Measurements from ENCODE around the gene CASZ1.
A peak's percentile ranks its signal among the peaks of the same experiment; 100 is the strongest.

Gene CASZ1

DNA sequence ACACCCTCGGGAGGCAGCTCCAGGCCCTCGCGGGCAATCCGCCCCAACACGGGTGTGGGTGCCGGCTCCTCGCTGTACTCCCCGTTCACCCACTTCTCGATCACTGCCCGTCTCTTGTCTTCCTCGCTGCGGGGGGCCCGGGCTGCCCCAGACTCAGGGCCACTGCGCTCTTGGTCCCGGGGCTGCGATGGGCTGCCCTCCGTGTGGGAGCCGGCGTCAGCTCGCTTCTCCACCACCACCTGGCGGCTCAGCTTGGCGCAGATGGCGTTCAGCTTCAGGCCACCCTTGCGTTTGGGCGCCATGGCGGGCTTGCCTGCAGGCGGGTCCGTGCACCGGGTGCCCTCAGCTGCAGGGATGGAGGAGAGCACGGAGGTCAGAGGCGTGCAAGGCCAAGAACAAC is 131.2 kb downstream of the CASZ1 start:
- no peak for DNase-seq

GRCh38 chr1:10664251-10664650 is 132.2 kb downstream of the CASZ1 start:
- DNase-seq = peak; percentile 79

GRCh38 chr1:10663678-10664035 is 132.8 kb downstream of the CASZ1 start:
- peak; percentile 83 for DNase-seq

GRCh38 chr1:10662824-10663677 is 133.4 kb downstream of the CASZ1 start:
- DNase-seq = peak; percentile 79

GRCh38 chr1:10662090-10662688 is 134.3 kb downstream of the CASZ1 start:
- no peak for DNase-seq

DNA sequence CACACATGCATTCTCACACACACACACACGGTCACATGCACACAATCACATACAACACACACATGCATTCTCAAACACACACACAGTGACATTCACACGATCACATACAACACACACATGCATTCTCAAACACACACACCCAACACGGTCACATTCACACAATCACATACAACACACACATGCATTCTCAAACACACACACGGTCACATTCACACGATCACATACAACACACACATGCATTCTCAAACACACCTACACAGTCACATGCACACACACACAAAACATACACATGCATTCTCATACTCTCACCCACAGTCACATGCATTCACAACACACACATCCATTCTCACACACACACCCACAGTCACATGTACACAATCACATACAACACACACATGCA is 135.0 kb downstream of the CASZ1 start:
- DNase-seq = no peak

DNA sequence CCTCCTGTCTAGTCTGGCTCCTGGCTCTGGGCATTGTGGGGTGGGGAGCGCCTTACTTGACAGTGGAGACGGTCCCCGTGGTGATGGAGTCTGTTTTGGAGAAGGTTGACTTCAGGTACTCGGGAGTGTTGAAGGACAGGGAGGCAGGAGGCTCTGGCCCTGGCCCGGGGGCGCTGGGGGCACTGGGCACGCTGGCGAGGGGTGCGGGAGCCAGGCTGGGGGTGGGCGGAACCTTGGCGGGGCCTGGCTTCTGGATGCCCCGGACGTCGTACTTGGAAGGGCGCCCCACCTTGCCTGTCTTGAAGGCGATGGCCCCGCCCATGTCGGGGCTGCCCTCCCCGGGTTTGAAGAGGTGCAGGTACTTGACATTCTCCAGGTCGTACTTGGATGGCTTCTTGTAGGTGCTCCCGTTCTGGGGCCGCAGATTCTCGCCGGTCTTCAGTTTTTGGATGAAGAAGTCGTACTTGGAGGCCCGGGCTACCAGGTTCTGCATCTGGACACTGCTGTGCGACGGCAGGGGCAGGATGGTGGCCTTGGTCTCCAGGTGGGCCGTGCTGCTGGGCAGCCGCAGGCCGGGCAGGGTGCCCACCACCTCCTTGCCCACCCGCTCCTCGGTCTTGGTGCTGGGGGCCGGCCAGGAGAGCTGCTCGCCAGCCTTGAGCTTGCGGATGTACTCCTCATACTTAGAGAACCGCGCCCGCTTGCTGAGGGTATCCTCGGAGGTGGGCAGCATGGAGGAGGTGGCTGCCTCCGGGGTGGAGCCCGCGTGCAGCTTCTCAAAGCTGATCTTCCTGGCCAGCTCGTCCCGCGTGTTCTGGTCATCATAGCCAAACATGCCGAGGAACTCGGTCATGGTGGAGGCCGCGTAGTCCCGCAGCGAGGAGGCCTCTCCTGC is 136.6 kb downstream of the CASZ1 start:
- no peak for DNase-seq

DNA sequence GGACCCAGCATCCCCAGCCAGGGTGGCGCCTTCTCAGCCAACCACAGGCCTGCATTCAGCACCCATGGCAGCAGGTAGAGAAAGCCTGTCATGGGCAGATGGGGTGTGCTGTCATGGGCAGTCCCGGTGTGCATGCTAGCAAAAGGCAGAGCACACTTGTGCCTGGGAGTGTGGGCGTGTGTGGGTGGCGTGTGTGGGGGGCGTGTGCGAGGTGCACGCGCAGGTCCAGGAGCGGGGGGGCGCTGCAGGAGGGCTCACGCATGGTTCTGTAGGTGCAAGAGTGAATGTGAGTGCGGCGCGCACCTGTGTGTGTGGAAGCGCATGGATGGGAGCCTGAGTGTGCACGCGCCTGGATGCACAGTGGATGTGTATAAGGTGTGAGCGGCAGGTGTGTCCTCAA is 137.2 kb downstream of the CASZ1 start:
- DNase-seq = no peak

DNA sequence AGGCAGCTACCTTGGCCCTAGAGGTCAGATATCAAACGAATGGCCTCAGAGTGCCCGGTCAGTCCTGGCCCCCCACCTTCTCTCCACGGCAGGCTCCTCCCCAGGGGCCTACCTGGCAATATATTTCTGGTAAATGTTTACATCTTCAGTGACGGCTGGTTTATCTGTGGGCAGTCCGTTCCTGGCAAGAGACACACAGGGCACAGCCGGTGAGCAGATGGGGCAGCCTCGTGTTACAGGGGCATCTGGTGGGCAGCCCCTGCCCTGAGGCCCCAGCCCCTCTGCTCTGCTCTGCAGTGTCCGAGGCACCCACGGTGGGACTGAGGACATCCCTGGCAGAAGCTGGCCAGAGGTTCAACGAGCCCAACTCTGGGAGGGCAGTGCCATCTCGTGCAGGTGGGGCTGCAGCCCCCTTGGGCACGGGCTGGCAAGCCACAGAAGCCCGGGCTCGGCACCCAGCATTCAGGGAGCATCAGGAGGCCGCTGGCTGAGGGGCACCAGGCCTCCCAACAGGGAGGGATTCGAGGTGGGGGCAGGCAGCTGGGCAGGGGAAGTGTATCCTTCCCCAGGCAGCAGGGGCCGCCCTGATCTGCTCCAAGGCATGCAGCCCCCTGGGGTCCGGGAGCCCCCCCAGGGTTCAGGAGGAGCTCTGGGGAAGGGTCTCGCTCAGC is 137.9 kb downstream of the CASZ1 start:
- DNase-seq = no peak

DNA sequence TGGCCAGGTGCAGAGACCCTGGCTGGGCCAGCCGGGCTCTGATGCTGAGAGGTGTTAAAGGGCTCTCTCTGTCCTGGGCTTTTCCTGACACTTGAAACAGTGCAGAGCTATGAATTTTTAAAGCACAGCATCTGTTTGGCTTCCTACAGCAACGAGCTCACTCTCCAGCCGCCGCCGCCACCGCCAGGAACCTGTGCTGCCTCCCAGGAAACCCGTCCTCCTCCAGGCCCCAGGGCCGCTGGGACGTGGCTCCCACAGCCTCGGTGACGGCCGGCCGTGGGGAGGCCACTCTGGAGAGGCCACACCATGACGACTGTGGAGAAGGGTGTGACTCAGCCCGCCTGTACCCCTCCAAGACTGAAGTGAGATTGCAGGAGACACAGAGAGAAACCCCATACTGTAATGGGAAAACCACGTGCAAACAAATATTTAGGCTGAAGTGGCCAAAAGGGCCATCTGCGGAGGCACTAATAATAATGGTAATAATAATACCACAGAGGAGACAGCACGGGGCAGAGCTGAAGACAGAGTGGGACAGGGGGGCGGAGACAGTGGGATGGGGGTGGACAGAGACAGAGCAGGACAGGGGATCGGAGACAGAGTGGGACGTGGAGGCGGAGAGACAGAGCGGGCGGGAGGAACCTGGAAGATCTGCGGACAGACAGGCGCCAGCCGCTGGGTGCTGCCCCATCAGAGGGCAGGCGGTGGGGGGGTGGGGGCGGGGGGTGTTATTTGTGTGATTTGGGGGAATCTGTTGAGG is 139.2 kb downstream of the CASZ1 start:
- no peak for DNase-seq

- no peak for DNase-seq
Measured at GRCh38 chr1:10656431-10656830, 140.0 kb downstream of the CASZ1 start.

DNA sequence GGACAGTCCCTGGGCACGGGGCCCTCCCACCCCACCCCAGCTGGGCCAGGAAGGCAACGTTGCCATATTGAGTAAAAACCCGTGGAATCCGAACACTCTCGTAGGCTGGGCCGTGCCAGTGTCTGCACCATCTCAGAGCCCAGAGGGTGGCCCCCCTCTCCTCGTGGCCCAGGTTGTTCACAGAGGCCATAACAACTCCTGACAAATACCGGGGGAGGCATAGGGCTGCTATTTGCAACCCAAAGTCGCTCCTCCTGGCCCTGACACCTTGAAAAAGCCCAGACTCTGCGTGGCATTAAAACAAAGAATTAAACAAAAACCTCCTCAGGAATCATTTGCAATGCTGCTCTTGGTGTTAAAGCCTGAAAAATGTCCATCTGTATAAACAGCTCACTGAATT is 141.4 kb downstream of the CASZ1 start:
- DNase-seq = no peak

DNA sequence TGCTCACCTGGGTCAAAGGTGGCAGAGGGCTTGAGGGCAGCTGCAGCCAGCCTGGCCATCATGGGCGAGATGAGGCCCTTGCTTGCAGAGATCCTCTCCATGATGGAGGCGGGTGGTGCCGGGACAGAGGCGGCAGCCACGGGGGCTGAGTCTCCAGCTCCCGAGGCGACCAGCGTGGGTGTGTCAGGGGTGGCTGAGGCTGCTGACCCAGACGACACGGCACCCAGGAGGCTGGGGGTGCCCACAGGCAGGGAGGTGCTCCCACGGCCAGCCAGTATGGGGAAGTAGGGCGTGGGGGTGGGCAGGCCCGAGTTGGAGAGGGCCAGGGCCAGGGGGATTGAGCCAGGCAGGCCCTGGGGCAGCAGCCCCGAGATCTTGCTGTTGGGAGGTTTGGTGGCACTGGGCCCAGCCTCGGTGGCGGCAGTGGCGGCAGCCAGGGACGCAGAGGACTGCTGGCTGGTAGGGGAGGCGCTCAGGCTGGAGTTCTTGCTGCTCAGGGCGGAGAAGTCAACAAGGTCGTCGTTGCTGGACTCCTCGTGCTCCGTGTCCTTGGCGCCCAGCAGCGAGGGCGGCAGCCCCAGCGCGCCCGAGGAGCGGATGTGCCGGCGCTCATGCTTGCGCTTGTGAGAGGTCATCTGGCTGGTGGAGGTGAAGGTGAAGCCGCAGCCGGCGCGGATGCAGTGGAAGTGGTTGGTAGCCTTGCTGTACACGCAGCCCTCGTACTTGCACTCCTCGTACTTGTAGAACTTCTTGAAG is 142.9 kb downstream of the CASZ1 start:
- no peak for DNase-seq

DNA sequence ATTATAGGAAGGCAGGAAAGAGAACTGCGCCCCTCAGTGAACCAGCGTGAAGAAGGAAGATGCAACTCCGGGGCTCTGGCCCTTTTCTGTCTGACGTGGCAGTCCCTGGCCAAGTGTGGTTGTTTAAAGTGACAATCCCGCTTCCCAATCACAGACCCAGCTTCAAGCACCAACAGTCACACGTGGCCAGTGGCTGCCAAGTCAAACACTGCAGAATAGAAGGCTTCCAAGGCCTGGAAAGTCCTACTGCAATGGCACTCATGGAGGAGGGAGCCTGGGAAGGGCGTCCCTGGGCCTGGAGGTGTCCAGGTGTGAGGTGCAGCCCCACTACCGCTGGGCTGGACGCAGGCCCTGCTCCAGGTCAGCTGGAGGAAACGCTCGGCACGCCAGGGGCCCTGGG is 143.8 kb downstream of the CASZ1 start:
- no peak for DNase-seq

DNA sequence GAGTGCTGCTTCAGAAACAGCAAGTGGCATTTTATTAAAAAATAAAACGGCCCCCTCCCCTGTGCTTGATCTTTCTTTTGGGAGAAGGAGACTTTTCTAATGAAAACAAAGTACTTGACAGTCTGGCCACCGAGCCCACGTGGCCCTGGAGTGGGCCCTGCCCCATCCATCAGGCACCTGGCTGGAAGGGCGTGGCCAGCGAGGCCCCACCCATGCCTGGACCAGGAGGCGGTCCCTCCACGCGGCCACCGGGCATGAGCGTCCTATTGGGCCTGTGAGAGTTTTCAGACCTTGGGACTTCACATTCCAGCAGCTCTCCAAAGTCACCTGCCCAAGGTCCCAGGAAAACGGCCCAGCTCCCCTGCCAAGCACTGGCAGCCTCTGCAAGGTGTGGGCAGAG is 144.7 kb downstream of the CASZ1 start:
- DNase-seq = no peak

GRCh38 chr1:10651389-10651766 is 145.1 kb downstream of the CASZ1 start:
- DNase-seq = no peak

DNA sequence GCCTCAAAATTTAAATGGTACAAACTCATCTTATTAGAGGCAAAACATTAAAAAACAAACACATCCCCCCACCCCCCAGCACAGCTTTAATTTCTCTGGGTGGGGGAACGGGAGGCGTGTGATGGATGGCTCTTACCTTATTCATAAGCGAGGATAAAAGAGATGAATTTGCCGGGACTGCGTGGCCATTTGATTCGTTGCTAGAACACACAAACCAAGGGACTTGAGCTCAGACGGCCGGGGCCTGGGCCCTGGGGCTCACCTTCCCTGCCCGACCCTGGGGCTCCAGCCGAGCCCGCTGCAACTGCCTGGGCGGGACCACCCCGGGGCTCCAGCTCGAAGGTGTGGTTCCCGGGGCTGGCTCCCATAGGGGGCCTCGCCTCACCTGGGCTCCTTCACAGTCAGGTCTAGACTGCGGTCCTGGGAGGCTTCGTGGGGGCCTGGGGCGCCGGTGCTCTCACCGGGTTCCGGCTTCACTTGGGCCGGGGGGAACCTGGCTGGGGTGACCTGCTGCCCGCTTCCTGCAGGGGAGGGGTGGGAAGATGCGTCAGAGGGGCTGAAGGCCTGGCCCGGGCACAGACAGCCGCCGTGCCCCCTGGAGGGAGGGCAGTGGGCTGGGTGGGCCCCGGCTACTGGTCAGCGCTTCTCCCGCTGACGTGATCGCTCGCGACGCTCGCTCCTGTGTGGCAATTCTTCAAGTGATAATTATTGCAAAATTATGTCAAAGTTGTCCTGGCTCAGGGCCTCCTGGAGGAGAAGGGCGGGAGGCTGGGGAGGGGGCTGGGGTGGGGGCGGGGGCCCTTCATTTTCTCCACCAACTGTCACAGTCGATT is 145.7 kb downstream of the CASZ1 start:
- no peak for DNase-seq

- DNase-seq = no peak
Measured at GRCh38 chr1:10649517-10650201, 146.8 kb downstream of the CASZ1 start.

DNA sequence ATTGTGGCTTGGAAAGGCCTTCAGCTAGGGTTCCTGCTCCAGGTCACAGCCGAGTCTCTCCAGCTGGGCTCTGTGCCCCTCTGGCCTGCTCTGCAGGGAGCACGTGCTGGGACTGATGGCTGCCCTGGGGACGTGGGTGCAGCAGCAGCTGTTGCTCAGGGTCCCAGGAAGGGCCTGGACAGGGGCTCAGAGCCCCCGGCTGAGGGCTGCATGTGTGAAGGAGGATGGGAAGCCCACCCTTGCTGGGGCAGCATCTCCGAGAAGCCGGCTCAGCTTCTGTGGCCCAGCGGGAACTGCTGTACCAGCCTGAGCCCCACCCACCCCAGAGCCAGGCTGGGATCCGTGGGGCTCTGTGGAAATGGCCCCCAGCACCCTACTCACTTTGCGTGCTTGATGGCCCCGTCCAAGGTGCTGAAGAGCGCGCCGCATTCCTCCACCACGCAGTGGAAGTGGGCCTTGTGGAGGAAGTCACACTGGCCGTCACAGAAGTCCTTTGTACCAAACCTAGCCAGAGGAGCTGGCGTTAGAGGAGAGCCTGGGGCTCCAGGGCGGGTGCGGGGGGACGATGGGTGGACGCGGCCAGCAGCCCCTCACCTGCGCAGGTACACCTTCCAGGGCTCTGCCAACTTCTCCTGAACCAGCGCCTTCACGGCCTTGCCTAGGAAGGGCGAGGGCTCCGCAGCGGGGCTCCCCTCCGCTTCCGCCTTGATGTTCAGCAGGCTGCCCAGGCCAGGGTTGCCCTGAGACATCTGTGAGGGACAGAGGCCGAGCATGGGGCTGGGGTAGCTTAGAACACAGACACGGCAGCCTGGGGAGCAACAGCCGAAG is 147.5 kb downstream of the CASZ1 start:
- no peak for DNase-seq
